Measurements from ENCODE around the gene WDR11. TPM values are rescaled to one million over a fixed set of nuclear protein-coding genes. Genes with fewer than 3 reads are reported as not detected.

WDR11 gene
- total RNA-seq, 4 donors from 2014 or later: 42.1 to 65.1 (median 52.2) TPM

- no peaks in the 10 kb centered on the region for H3K27me3 ChIP-seq
- no peak for DNase-seq
- no peak overlapping the region for H3K27ac ChIP-seq
- no peaks in the 10 kb centered on the region for H3K36me3 ChIP-seq
- H3K4me1 ChIP-seq: no peaks in the 10 kb centered on the region
- no peaks in the 10 kb centered on the region for H3K9me3 ChIP-seq
- no peak for TF ChIP-seq CTCF (IDR thresholded peaks at IDR 0.05)
- TF ChIP-seq POLR2A (IDR thresholded peaks at IDR 0.05): no peak
- H3K4me3 ChIP-seq: no peak overlapping the region
Measured at GRCh38 chr10:120810298-120810697, 40.9 kb upstream of the WDR11 start.

- no peaks in the 10 kb centered on the region for H3K36me3 ChIP-seq
- no peaks in the 10 kb centered on the region for H3K4me1 ChIP-seq
- H3K9me3 ChIP-seq: no peaks in the 10 kb centered on the region
- no peak for TF ChIP-seq POLR2A (IDR thresholded peaks at IDR 0.05)
- TF ChIP-seq CTCF (IDR thresholded peaks at IDR 0.05): no peak
- no peak overlapping the region for H3K4me3 ChIP-seq
- no peak for DNase-seq
- H3K27ac ChIP-seq: no peak overlapping the region
- no peaks in the 10 kb centered on the region for H3K27me3 ChIP-seq
Measured at GRCh38 chr10:120813085-120813484, 38.1 kb upstream of the WDR11 start.

GRCh38 chr10:120818301-120818700, 32.9 kb upstream of the WDR11 start:
- TF ChIP-seq CTCF (IDR thresholded peaks at IDR 0.05) (no peak), POLR2A (IDR thresholded peaks at IDR 0.05) (no peak)
- Histone ChIP-seq H3K27me3 (no peaks in the 10 kb centered on the region), H3K27ac (no peak overlapping the region), H3K9me3 (no peaks in the 10 kb centered on the region), H3K4me3 (no peak overlapping the region), H3K4me1 (no peaks in the 10 kb centered on the region), H3K36me3 (no peaks in the 10 kb centered on the region)
- DNase-seq: no peak

- no peak for TF ChIP-seq POLR2A (IDR thresholded peaks at IDR 0.05)
- TF ChIP-seq CTCF (IDR thresholded peaks at IDR 0.05): no peak
- Histone ChIP-seq H3K27ac (no peak overlapping the region), H3K27me3 (no peaks in the 10 kb centered on the region), H3K4me3 (no peak overlapping the region), H3K9me3 (no peaks in the 10 kb centered on the region), H3K36me3 (no peaks in the 10 kb centered on the region), H3K4me1 (no peaks in the 10 kb centered on the region)
- no peak for DNase-seq
Measured at GRCh38 chr10:120819366-120819765, 31.8 kb upstream of the WDR11 start.

GRCh38 chr10:120823266-120823665, 27.9 kb upstream of the WDR11 start:
- TF ChIP-seq CTCF (IDR thresholded peaks at IDR 0.05) (no peak), POLR2A (IDR thresholded peaks at IDR 0.05) (no peak)
- no peak for DNase-seq
- Histone ChIP-seq H3K36me3 (no peaks in the 10 kb centered on the region), H3K4me1 (no peaks in the 10 kb centered on the region), H3K9me3 (no peaks in the 10 kb centered on the region), H3K27ac (no peak overlapping the region), H3K27me3 (no peaks in the 10 kb centered on the region), H3K4me3 (no peak overlapping the region)

GRCh38 chr10:120824881-120825309, 26.3 kb upstream of the WDR11 start:
- Histone ChIP-seq H3K9me3 (no peaks in the 10 kb centered on the region), H3K4me3 (no peak overlapping the region), H3K27ac (no peak overlapping the region), H3K27me3 (no peaks in the 10 kb centered on the region), H3K4me1 (no peaks in the 10 kb centered on the region), H3K36me3 (no peaks in the 10 kb centered on the region)
- TF ChIP-seq POLR2A (IDR thresholded peaks at IDR 0.05): no peak
- peak in 4 of 6 experiments; percentile 45 to 60 (median 56) for TF ChIP-seq CTCF (IDR thresholded peaks at IDR 0.05)
- peak in 1 of 3 donors; percentile 64 for DNase-seq

Measured in Peyer's patch (tissue), 4 donors.